ENCODE results near the gene DCAF15.

The DCAF15 gene

GRCh38 chr19:13930402-13930801 lies 21.9 kb upstream of the DCAF15 start:
- TF ChIP-seq CTCF (IDR thresholded peaks at IDR 0.05; ENCODE audit: borderline replicate concordance, insufficient read depth, low read depth, low read length): no peak
- H3K4me3 ChIP-seq (ENCODE audit: low read depth, low read length): no peak overlapping the region

- TF ChIP-seq CTCF (IDR thresholded peaks at IDR 0.05; ENCODE audit: borderline replicate concordance, insufficient read depth, low read depth, low read length): no peak
- no peak overlapping the region for H3K4me3 ChIP-seq (ENCODE audit: low read depth, low read length)
Measured at GRCh38 chr19:13931391-13932148, 20.7 kb upstream of the DCAF15 start.

- TF ChIP-seq CTCF (IDR thresholded peaks at IDR 0.05; ENCODE audit: borderline replicate concordance, insufficient read depth, low read depth, low read length): no peak
Measured at GRCh38 chr19:13932149-13932637, 20.1 kb upstream of the DCAF15 start.

GRCh38 chr19:13932911-13933393 lies 19.4 kb upstream of the DCAF15 start:
- no peak overlapping the region for H3K4me3 ChIP-seq (ENCODE audit: low read depth, low read length)
- TF ChIP-seq CTCF (IDR thresholded peaks at IDR 0.05; ENCODE audit: borderline replicate concordance, insufficient read depth, low read depth, low read length): no peak

More at GRCh38 chr19:13932149-13932637, 20.1 kb upstream of the DCAF15 start:
- H3K4me3 ChIP-seq (ENCODE audit: low read depth, low read length): no peak overlapping the region

DNA sequence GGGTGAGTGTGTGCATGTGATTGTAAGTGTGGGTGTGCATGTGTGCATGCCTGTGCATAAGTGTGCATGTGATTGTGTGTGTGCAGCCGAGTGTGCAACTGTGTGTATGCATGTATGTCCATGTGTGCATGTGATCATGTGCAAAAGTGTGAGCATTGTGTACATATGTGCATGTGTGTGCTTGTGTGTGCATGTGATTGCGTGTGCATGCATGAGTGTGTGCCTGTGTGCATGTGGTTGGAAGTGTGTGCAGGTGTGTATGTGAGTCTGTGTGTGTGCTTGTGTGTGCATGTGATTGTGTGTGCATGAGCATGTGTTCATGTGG lies 17.6 kb upstream of the DCAF15 start:
- TF ChIP-seq CTCF (IDR thresholded peaks at IDR 0.05; ENCODE audit: borderline replicate concordance, insufficient read depth, low read depth, low read length): no peak
- H3K4me3 ChIP-seq (ENCODE audit: low read depth, low read length): no peak overlapping the region

DNA sequence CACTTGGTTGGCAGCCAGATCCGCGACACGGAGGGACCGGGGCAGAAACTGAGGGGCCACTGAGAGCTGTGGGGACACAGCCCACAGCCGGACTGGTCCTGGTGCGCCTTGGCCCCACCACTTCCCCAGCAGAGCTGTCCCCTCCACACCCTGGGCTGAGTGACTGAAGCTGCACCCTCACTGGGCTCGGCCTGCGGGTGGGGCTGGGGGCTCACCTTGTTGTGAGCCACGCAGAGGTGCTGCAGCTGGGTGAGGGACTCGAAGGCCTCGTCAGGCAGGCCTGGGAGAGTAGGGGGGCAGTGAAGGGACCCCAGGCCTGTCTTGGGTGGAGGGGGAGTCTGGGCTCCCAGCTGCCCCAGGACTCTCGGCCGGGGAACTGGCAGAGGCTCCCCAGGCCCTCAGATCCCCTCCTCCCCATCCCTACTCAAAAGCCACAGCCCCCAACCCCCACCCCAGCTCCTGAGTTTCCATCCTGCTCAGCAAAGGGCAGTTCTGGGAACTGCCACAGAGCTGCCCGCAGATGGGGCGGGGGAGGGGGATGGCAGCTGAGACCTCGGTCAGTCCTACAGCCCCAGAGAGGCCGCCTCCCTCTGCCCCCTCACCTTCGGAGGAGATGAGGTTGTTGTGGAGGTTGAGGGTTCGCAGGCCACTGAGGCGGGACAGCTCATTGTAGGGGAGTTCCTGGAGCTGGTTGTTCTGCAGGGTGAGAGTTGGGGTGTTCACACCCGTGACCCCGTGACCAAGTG lies 16.4 kb upstream of the DCAF15 start:
- no peak overlapping the region for H3K4me3 ChIP-seq (ENCODE audit: low read depth, low read length)
- no peak for TF ChIP-seq CTCF (IDR thresholded peaks at IDR 0.05; ENCODE audit: borderline replicate concordance, insufficient read depth, low read depth, low read length)

All from GM12875 (cell line).